Suprapubic skin (tissue), 4 donors: ENCODE data around the gene SMARCC1. TPM values are rescaled to one million over a fixed set of nuclear protein-coding genes. Genes with fewer than 3 reads are reported as not detected.

Experiments
- DNase-seq, 2 donors: peaks; one replicate each; pipeline ENCODE4 v3.0.0-alpha.2; 2019; ENCODE audit warnings: low spot score in 2 of 2
- H3K27ac ChIP-seq: fragments of 200-600 bp; sonication (generic); one replicate; pipeline ENCODE4 v1.5.1; 2019
- H3K27me3 ChIP-seq: fragments of 200-600 bp; sonication (generic); one replicate; pipeline ENCODE4 v1.5.1; 2019
- H3K36me3 ChIP-seq: fragments of 200-600 bp; sonication (generic); one replicate; pipeline ENCODE4 v1.5.1; 2019
- H3K4me1 ChIP-seq: fragments of 200-600 bp; sonication (generic); one replicate; pipeline ENCODE4 v1.5.1; 2019
- H3K4me3 ChIP-seq: fragments of 200-600 bp; sonication (generic); one replicate; pipeline ENCODE4 v1.5.1; 2019; ENCODE audit warnings: mild to moderate bottlenecking
- H3K9me3 ChIP-seq: fragments of 200-600 bp; sonication (generic); one replicate; pipeline ENCODE4 v1.5.1; 2019
- EP300 ChIP-seq: sonication (generic); formaldehyde crosslinking; IDR thresholded peaks from one replicate; pipeline ENCODE4 v1.6.1; 2017; ENCODE audit warnings: antibody characterized with exemption
- POLR2A ChIP-seq, 2 donors: fragments of 450-650 bp; IDR thresholded peaks; one replicate each; pipeline ENCODE4 v1.6.1; 2017; ENCODE audit warnings: antibody characterized with exemption in 2 of 2, mild to moderate bottlenecking in 2 of 2, moderate library complexity in 2 of 2
- POLR2AphosphoS5 ChIP-seq, 3 donors: sonication (generic); formaldehyde crosslinking; IDR thresholded peaks; one replicate each; pipeline ENCODE4 v1.6.1; 2017; ENCODE audit warnings: antibody characterized with exemption in 3 of 3
- WGBS: methylation state at CpG from one replicate; pipeline ENCODE4 v1.1.5; 2018; 5-methylcytosine and 5-hydroxymethylcytosine counted together
- total RNA-seq, 4 donors: library from RNA; depleted of rRNA; stranded (reverse); fragments of >200 nt; gene quantifications; one replicate each; pipeline ENCODE4 v1.1.0, GENCODE V29; 2016
- TF ChIP-seq, protein P1 (sequence below), 2 donors: fragments of 200-600 bp in 1 of 2; fragments of 450-650 bp in 1 of 2; sonication (generic) in 1 of 2; IDR thresholded peaks; one replicate each; pipeline ENCODE4 v1.5.1; 2016 to 2019; ENCODE audit warnings: antibody characterized with exemption in 2 of 2, mild to moderate bottlenecking in 1 of 2, moderate library complexity in 1 of 2

SMARCC1 gene
- total RNA-seq, 4 donors from 2014 or later, result 41.0 to 75.5 (median 58.1) TPM

DNA sequence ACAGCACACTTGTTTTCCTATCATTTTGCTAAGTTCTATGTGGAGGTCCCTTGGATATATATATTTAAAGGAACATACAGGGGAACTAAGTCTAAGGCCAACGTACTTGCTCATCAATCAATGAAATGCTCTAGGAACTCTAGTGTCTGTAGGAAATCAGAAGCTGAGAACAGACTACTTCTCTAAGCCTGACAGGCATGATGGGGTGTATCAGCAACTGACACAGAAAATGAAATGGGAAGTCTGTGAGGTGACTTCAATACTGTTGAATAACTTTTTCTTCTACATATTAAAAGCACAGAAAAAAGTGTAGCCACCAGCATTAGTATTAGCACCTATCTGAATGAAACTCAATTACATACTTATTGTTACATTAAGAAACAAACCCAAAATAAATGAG is 146.2 kb downstream of the SMARCC1 start:
- H3K27me3 ChIP-seq, result no peaks in the 10 kb centered on the region
- no peak overlapping the region for H3K4me3 ChIP-seq
- H3K4me1 ChIP-seq, result no peaks in the 10 kb centered on the region
- peaks cover 64% of the 10 kb centered on the region for H3K36me3 ChIP-seq
- TF ChIP-seq POLR2A (IDR thresholded peaks at IDR 0.05) (no peak), POLR2AphosphoS5 (IDR thresholded peaks at IDR 0.05) (no peak), EP300 (no peak)
- TF ChIP-seq, protein P1, sequence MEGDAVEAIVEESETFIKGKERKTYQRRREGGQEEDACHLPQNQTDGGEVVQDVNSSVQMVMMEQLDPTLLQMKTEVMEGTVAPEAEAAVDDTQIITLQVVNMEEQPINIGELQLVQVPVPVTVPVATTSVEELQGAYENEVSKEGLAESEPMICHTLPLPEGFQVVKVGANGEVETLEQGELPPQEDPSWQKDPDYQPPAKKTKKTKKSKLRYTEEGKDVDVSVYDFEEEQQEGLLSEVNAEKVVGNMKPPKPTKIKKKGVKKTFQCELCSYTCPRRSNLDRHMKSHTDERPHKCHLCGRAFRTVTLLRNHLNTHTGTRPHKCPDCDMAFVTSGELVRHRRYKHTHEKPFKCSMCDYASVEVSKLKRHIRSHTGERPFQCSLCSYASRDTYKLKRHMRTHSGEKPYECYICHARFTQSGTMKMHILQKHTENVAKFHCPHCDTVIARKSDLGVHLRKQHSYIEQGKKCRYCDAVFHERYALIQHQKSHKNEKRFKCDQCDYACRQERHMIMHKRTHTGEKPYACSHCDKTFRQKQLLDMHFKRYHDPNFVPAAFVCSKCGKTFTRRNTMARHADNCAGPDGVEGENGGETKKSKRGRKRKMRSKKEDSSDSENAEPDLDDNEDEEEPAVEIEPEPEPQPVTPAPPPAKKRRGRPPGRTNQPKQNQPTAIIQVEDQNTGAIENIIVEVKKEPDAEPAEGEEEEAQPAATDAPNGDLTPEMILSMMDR (IDR thresholded peaks at IDR 0.05), result no peak
- H3K9me3 ChIP-seq, result no peaks in the 10 kb centered on the region
- DNase-seq, result no peak
- no peak overlapping the region for H3K27ac ChIP-seq
- WGBS, result 78% methylated on average over 1 of the region's 1 CpG

DNA sequence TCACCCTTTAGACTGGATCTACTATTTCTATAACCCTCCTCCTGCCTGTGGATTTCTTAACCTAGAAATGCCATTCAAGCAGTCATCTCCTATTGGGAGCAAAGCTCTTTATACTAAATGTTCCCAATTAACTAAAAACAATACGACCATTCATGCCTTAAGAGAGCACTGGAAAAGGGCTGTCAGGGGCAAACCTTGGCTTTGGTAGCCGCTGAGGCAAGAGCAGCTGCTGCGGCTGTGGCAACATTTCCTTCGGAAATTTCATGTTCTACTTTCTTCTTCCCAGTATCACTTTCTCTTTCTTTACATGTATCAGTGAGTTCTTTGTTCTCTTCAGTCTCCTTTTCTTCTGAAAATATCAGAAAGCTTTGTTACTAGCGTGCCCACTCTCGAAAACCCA is 146.7 kb downstream of the SMARCC1 start:
- no peak overlapping the region for H3K4me3 ChIP-seq
- H3K27ac ChIP-seq, result no peak overlapping the region
- no peak for DNase-seq
- no peaks in the 10 kb centered on the region for H3K9me3 ChIP-seq
- peaks cover 69% of the 10 kb centered on the region for H3K36me3 ChIP-seq
- H3K4me1 ChIP-seq, result no peaks in the 10 kb centered on the region
- TF ChIP-seq EP300 (no peak), POLR2A (IDR thresholded peaks at IDR 0.05) (no peak), POLR2AphosphoS5 (IDR thresholded peaks at IDR 0.05) (no peak)
- TF ChIP-seq, protein P1 (IDR thresholded peaks at IDR 0.05), result no peak
- no peaks in the 10 kb centered on the region for H3K27me3 ChIP-seq
- 73% methylated on average over 6 of the region's 6 CpGs for WGBS

DNA sequence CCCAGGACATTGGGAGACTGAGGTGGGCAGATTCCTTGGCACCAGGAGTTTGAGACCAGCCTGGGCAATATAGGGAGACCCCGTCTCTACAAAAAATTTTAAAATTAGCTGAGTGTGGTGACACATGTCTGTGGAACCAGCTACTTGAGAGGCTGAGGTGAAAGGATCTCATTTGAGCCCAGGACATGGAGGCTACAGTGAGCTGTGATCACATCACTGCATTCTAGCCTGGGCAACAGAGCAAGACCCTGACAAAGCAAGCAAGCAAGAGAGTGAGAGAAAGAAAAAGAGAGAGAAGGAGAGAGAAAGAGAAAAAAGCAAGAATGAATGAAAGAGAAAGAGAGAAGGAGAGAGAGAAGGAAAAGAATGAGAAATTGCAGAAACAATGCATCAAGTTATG is 150.9 kb downstream of the SMARCC1 start:
- Histone ChIP-seq H3K9me3 (no peaks in the 10 kb centered on the region), H3K4me1 (no peaks in the 10 kb centered on the region), H3K4me3 (no peak overlapping the region), H3K27ac (no peak overlapping the region), H3K27me3 (no peaks in the 10 kb centered on the region), H3K36me3 (peaks cover 84% of the 10 kb centered on the region)
- WGBS, result 100% methylated on average over 1 of the region's 1 CpG
- DNase-seq, result no peak
- no peak for TF ChIP-seq EP300
- no peak for TF ChIP-seq POLR2A (IDR thresholded peaks at IDR 0.05)

DNA sequence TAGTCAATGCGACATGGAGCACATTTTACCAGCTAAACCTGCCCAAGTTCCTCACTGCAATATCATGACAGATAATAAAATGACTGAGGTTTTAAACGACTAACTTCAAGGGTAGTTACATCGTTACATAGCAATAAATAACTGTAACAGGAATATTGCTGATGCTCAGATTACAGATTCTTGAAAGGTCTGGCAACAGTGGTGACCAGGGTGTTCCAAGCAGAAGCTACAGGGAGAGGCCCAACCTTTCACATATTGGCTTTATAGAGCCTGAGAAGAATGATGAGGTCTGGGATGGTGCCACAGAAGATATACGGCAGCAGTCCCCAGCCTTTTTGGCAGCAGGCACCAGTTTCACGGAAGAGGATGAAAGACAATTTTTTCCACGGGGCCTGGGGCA is 151.9 kb downstream of the SMARCC1 start:
- Histone ChIP-seq H3K27me3 (no peaks in the 10 kb centered on the region), H3K4me1 (no peaks in the 10 kb centered on the region), H3K4me3 (no peak overlapping the region), H3K27ac (no peak overlapping the region), H3K36me3 (peaks cover 82% of the 10 kb centered on the region), H3K9me3 (no peaks in the 10 kb centered on the region)
- WGBS, result 65% methylated on average over 6 of the region's 6 CpGs
- no peak for DNase-seq
- no peak for TF ChIP-seq EP300
- TF ChIP-seq POLR2AphosphoS5 (IDR thresholded peaks at IDR 0.05), result no peak
- TF ChIP-seq, protein P1 (IDR thresholded peaks at IDR 0.05), result no peak
- TF ChIP-seq POLR2A (IDR thresholded peaks at IDR 0.05), result no peak

DNA sequence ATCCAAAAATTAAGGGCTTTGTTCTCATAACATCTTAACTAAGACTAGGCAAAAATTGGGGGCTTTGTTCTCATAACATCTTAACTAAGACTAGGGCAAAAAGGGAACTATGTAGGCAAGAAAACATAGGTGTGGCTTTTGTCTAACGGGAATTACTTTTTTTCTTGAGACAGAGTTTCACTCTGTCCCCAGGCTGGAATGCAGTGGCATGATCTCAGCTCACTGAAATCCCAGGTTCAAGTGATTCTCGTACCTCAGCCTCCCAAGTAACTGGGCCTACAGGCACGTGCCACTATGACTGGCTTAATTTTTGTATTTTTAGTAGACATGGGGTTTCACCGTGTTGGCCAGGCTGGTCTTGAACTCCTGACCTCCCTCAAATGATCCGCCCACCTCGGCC is 153.3 kb downstream of the SMARCC1 start:
- H3K27ac ChIP-seq, result no peak overlapping the region
- DNase-seq, result no peak
- H3K36me3 ChIP-seq, result peaks cover 77% of the 10 kb centered on the region
- no peak for TF ChIP-seq POLR2AphosphoS5 (IDR thresholded peaks at IDR 0.05)
- TF ChIP-seq, protein P1 (IDR thresholded peaks at IDR 0.05), result no peak
- TF ChIP-seq POLR2A (IDR thresholded peaks at IDR 0.05), result no peak
- no peak for TF ChIP-seq EP300
- no peaks in the 10 kb centered on the region for H3K9me3 ChIP-seq
- H3K4me3 ChIP-seq, result no peak overlapping the region
- H3K4me1 ChIP-seq, result no peaks in the 10 kb centered on the region
- WGBS, result 93% methylated on average over 6 of the region's 6 CpGs
- no peaks in the 10 kb centered on the region for H3K27me3 ChIP-seq
